Activated CD4-positive, alpha-beta T cell treated with anti-CD3 and anti-CD28 coated beads for 1 hour (primary cell): ENCODE measurements around the gene CYB5D1.
"Not testable (repeated sequence)": the region's sequence is repeated elsewhere in the genome, so short reads cannot be mapped to it uniquely, and the experiment has no call there.

Experiments
- DNase-seq: peaks from one replicate; pipeline ENCODE4 v3.0.0-alpha.2; 2020

CYB5D1 gene

GRCh38 chr17:7857713-7858521 is at the start of gene CYB5D1:
Gene CYB5D1, plus strand, starts transcription at chr17:7858003. Its CDS starts 132 bp downstream, at chr17:7858135.
- DNase-seq: peak; percentile 83

GRCh38 chr17:7809086-7809790 is 48.6 kb upstream of the CYB5D1 start:
- no peak for DNase-seq

GRCh38 chr17:7809791-7810343 is 47.9 kb upstream of the CYB5D1 start:
- DNase-seq: not testable (repeated sequence)

- no peak for DNase-seq
These were observed 46.6 kb upstream of the CYB5D1 start for GRCh38 chr17:7811251-7811650.

GRCh38 chr17:7814969-7815368 is 42.8 kb upstream of the CYB5D1 start:
- DNase-seq: no peak

- no peak for DNase-seq
These were observed 40.7 kb upstream of the CYB5D1 start for GRCh38 chr17:7816926-7817642.

GRCh38 chr17:7817643-7817964 is 40.2 kb upstream of the CYB5D1 start:
- DNase-seq: no peak

- DNase-seq: no peak
These were observed 39.8 kb upstream of the CYB5D1 start for GRCh38 chr17:7818026-7818425.

GRCh38 chr17:7818746-7819645 is 38.8 kb upstream of the CYB5D1 start:
- no peak for DNase-seq

- no peak for DNase-seq
These were observed 37.6 kb upstream of the CYB5D1 start for GRCh38 chr17:7820231-7820630.

- DNase-seq: no peak
These were observed 35.7 kb upstream of the CYB5D1 start for GRCh38 chr17:7822126-7822525.

- DNase-seq: no peak
These were observed 34.2 kb upstream of the CYB5D1 start for GRCh38 chr17:7823581-7824001.

- no peak for DNase-seq
These were observed 33.5 kb upstream of the CYB5D1 start for GRCh38 chr17:7824021-7824924.

- DNase-seq: no peak
These were observed 32.4 kb upstream of the CYB5D1 start for GRCh38 chr17:7825206-7825990.

GRCh38 chr17:7830616-7831015 is 27.2 kb upstream of the CYB5D1 start:
- DNase-seq: no peak

GRCh38 chr17:7831233-7831632 is 26.6 kb upstream of the CYB5D1 start:
- no peak for DNase-seq

GRCh38 chr17:7832431-7832830 is 25.4 kb upstream of the CYB5D1 start:
- DNase-seq: no peak

GRCh38 chr17:7833011-7833794 is 24.6 kb upstream of the CYB5D1 start:
- DNase-seq: no peak

- DNase-seq: peak; percentile 78
These were observed 23.8 kb upstream of the CYB5D1 start, which contains the start of gene KDM6B for GRCh38 chr17:7833795-7834541. Gene KDM6B, plus strand, starts transcription at chr17:7834217. Its CDS starts 11,338 bp downstream, at chr17:7845555.
